Esophagus (tissue), 2 donors: ENCODE data around the gene CACNB4. TPM values are rescaled to one million over a fixed set of nuclear protein-coding genes. Genes with fewer than 3 reads are reported as not detected.
A peak's percentile ranks its signal among the peaks of the same experiment; 100 is the strongest.
"Not testable (repeated sequence)": the region's sequence is repeated elsewhere in the genome, so short reads cannot be mapped to it uniquely, and the experiment has no call there.

ENCODE experiments used
- H3K27ac ChIP-seq, 2 donors: one replicate each; pipeline ENCODE4 v1.5.1; 2013; ENCODE audit warnings: low read depth in 2 of 2, mild to moderate bottlenecking in 2 of 2, inconsistent platforms in 1 of 2, low read length in 1 of 2, moderate library complexity in 1 of 2
- H3K27me3 ChIP-seq, 2 donors: one replicate each; pipeline ENCODE4 v1.6.1; 2013; ENCODE audit warnings: low read length in 2 of 2, control low read depth in 1 of 2, mild to moderate bottlenecking in 1 of 2; ENCODE audit not compliant: insufficient read depth in 2 of 2, control insufficient read depth in 1 of 2
- H3K36me3 ChIP-seq, 2 donors: one replicate each; pipeline ENCODE4 v1.6.1; 2013; ENCODE audit warnings: low read length in 1 of 2; ENCODE audit not compliant: control insufficient read depth in 2 of 2, insufficient read depth in 2 of 2
- H3K4me1 ChIP-seq, 2 donors: one replicate each; pipeline ENCODE4 v1.6.1; 2013; ENCODE audit warnings: low read length in 1 of 2; ENCODE audit not compliant: control insufficient read depth in 2 of 2, insufficient read depth in 2 of 2
- H3K4me3 ChIP-seq, 2 donors: one replicate each; pipeline ENCODE4 v1.5.1; 2013; ENCODE audit warnings: low read length in 2 of 2, mild to moderate bottlenecking in 2 of 2, low read depth in 1 of 2, moderate library complexity in 1 of 2
- H3K9me3 ChIP-seq, 2 donors: one replicate each; pipeline ENCODE4 v1.6.1; 2013; ENCODE audit warnings: mild to moderate bottlenecking in 2 of 2, low read depth in 1 of 2, low read length in 1 of 2, moderate library complexity in 1 of 2; ENCODE audit not compliant: control insufficient read depth in 2 of 2, insufficient read depth in 1 of 2
- WGBS, 2 donors: extraction: QIAGEN DNeasy Blood & Tissue Kit; methylation state at CpG; one replicate each; pipeline ENCODE4 v1.1.7; 2013; 5-methylcytosine and 5-hydroxymethylcytosine counted together
- polyA plus RNA-seq, 2 donors: library from polyadenylated mRNA; stranded (reverse); fragments of 200-250 nt; gene quantifications; one replicate each; pipeline ENCODE4 v1.2.3, GENCODE V29; 2013
- donor health status: healthy with polysubstance abuse.
- donor health status: Bipolar disorder and iron deficiency.

CACNB4 gene
- polyA plus RNA-seq, 2 donors, result 1.2 to 1.3 TPM

DNA sequence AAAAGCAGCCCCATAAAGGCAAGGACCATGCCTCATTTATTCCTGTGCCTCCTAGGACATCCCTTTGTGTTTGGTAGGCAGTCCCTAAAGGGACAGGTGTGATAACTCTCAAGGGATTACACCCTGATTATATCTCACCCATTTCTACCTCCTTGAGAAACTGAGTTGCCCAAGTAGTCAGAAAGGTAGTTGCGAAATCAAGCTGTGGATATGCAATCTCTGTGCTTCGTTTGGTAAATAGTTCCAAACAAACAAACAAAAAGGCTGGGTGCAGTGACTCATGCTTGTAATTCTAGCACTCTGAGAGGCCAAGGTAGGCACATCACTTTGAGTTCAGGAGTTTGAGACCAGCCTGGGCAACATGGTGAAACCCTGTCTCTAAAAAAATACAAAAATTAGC is 170.5 kb downstream of the CACNB4 start:
- WGBS, 2 donors, result 61 to 64% methylated on average over 2 of the region's 2 CpGs

DNA sequence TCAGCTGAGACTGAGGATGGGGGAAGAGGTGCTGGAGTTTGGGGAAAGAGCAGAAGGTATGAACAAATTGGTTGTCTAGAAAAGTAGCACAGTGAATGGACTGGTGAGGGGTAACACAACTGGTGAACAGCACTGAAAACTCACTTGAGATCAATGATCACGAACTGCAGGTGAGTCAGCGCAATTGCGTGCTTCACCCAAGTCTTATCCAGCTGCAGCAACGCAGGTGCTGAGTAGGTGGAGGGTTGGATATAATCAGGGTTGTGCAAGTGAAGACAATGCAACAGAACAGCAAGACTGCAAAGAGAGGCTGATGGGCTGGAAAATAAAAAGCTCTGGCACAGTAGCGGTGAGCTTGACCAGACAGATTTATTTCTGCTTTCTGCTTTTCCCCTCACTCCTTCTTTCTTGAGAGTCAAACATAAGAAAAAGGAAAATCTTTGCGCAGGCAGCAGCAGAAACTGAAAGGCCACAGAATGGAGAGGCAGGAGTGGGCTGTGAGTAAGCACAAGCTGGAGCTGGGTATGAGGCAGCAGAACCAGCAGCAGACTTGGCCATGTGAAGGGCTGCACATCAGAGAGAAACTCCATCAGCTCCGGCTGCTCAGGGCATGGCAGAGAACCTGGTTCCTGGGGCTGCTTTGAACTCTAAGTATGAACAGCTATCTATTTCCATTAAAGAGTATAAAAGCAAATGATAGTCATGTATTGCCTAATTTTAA is 171.2 kb downstream of the CACNB4 start:
- Histone ChIP-seq H3K27me3 (no peaks in the 10 kb centered on the region), H3K4me3 (no peak overlapping the region), H3K4me1 (peaks cover 0 to 3% of the 10 kb centered on the region in 2 donors), H3K9me3 (no peaks in the 10 kb centered on the region), H3K36me3 (no peaks in the 10 kb centered on the region), H3K27ac (peak overlapping the region in 1 of 2 donors; percentile 83)
- 66 to 72% methylated on average over 7 of the region's 7 CpGs for WGBS, 2 donors

More for the DNA sequence above, 170.5 kb downstream of the CACNB4 start:
- Histone ChIP-seq H3K4me3 (no peak overlapping the region), H3K36me3 (no peaks in the 10 kb centered on the region), H3K4me1 (peaks cover 0 to under 1% of the 10 kb centered on the region in 2 donors), H3K9me3 (no peaks in the 10 kb centered on the region), H3K27me3 (no peaks in the 10 kb centered on the region), H3K27ac (peak overlapping the region; percentile 1 to 68)

DNA sequence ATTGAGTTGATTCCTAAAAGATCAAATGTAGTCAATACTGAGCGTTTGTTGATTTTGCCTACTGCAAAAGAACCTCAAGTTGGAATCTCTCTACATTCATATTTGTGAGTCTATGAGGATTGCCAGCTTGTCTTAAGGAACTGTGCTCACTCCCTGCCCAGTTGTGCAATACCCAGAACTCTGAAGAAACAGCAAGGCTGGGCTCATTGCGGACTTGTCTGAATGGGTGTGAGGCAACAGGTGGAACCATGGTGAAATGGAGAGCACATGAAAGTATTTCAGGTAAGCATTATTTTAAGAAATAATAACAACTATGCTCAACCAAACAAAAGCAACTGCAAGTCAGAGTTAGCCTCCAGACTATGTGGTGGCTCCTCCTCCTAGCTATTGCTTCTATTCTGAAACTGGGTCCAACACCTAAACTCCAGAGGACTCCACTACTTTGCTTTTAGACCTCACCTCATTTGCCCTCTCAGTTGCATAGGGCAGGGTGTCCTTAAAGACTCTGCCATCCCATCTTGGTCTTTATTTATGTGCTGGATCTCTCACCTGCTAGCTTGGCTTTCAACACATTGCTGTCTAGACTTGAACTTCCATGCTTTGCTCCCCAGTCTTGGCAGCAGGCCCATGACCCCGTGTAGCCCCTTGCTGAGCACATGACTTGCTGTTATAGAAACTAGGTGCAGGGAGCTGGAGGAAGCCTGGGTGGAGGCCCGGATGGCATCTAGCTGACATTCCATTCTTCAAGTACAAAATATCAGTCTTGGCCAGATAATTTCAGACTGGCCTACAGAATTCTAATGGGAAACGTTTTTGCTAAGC is 175.8 kb downstream of the CACNB4 start:
- H3K4me3 ChIP-seq, result no peak overlapping the region
- peak overlapping the region; percentile 76 to 88 for H3K27ac ChIP-seq
- peaks cover 0 to 12% of the 10 kb centered on the region in 2 donors for H3K4me1 ChIP-seq
- no peaks in the 10 kb centered on the region for H3K27me3 ChIP-seq
- no peaks in the 10 kb centered on the region for H3K9me3 ChIP-seq
- WGBS, 2 donors, result 26 to 39% methylated on average over 5 of the region's 5 CpGs
- H3K36me3 ChIP-seq, result no peaks in the 10 kb centered on the region

DNA sequence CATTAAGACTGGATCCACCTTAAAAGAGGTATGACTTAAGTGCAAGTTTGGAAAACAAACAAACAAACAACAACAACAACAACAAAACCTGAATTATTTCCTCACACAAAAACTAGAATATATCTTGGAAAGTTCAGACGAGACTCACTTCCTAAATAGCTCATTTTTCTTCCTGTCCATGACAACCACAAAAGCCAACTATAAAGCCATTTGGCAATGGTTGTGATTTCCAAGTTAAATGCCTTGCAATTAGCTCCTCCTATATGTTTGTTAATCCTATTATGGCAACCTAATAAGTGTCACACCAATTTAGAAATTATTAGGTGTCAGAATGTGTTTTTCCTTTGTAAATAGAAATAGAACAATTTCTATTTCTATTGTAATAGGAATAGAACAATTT is 179.1 kb downstream of the CACNB4 start:
- H3K27ac ChIP-seq, result no peak overlapping the region
- 11 to 18% methylated on average over 1 of the region's 1 CpG for WGBS, 2 donors
- no peak overlapping the region for H3K4me3 ChIP-seq
- no peaks in the 10 kb centered on the region for H3K36me3 ChIP-seq
- H3K9me3 ChIP-seq, result no peaks in the 10 kb centered on the region
- no peaks in the 10 kb centered on the region for H3K27me3 ChIP-seq
- H3K4me1 ChIP-seq, result peaks cover 3 to 12% of the 10 kb centered on the region in 2 donors

DNA sequence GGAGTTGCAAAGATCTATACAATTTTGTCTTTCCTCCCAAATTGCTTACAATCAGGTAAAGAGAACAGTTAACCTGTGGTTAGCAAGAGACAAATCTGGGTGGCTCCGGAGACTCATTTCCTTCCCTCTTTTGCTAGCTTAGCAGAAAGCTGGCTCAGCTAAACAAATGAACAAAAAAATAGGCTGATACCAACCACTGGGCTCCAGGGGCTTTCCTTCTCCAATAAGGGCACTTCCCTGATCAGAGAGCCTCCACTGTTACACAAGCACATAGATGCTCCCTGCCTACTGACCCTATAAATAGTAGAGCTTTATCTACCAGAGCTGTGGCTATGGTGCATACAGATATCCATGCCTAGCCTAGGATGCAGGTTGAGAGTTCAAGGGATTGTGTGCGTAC is 180.5 kb downstream of the CACNB4 start:
- no peak overlapping the region for H3K4me3 ChIP-seq
- no peaks in the 10 kb centered on the region for H3K27me3 ChIP-seq
- 73 to 81% methylated on average over 2 of the region's 2 CpGs for WGBS, 2 donors
- no peaks in the 10 kb centered on the region for H3K9me3 ChIP-seq
- H3K36me3 ChIP-seq, result no peaks in the 10 kb centered on the region
- no peak overlapping the region for H3K27ac ChIP-seq
- H3K4me1 ChIP-seq, result peaks cover 3 to 11% of the 10 kb centered on the region in 2 donors

DNA sequence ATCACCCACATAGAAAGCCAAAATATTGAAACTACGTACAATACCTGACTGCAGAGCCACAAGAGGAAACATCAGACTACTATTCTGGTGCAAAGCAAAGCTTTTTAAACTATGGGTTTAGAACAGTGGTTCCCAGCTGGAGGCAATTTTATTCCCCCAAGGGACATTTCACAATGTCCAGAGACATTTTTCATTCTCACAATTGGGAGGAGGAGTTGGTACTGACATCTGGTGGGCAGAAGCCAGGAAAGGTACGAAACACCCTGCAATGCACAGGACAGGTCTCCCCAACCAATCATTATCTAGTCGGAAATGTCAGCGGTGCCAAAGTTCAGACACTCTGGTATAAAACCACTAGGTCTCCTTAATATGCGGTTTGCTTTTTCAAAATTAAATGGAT is 182.2 kb downstream of the CACNB4 start:
- WGBS, 2 donors, result 72 to 76% methylated on average over 5 of the region's 5 CpGs
- Histone ChIP-seq H3K27me3 (no peaks in the 10 kb centered on the region), H3K27ac (no peak overlapping the region), H3K4me3 (no peak overlapping the region), H3K4me1 (peaks cover 3 to 5% of the 10 kb centered on the region in 2 donors), H3K9me3 (no peaks in the 10 kb centered on the region), H3K36me3 (no peaks in the 10 kb centered on the region)

DNA sequence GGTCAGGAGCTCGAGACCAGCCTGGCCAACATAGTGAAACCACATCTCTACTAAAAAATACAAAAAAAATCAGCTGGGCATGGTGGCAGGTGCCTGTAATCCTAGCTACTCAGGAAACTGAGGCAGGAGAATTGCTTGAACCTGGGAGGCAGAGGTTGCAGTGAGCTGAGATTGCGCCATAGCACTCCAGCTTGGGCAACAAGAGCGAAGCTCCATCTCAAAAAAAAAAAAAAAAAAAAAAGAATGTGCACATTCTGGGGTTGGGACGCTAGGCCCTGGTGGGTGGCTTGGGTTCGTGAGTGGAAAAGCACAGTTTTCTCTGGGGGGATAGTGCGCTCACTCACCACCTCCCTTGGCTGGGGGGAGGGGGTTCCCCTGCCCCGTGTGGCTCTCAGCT is 183.2 kb downstream of the CACNB4 start:
- not testable (repeated sequence) for H3K27ac ChIP-seq, H3K36me3 ChIP-seq, H3K4me3 ChIP-seq, H3K27me3 ChIP-seq, H3K9me3 ChIP-seq, H3K4me1 ChIP-seq
- WGBS, 2 donors, result 92 to 96% methylated on average over 6 to 7 of the region's 7 CpGs

DNA sequence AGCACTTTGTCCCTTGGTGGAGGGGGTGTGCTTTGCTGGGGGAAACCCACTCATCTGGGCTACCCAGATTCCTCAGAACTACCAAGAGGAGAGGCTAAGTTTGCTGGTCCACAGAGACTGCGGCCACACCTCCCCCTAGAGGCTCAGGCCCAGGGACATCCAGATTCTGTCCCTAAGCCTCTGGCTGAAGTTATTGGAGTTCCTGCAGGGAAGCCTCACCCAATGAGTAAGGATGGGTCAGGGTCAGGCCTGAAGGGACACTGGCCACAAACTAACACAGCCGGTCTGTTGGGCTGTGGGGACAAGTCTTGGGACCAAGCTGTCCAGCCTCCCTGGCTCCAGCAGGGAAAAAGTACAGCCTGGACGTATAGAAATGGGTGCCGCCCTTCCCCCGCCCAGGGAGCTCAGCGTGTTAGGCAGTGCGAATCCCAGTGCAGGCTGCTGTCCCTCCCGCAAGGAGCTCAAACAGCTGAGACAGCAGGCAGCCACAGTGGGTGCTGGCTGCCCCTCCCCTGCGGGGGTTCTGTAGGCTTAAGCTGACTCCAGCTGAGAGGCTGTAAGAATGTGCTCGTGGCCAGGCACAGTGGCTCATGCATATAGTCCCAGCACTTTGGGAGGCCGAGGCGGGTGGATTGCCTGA is 183.7 kb downstream of the CACNB4 start:
- Histone ChIP-seq H3K4me1 (peaks cover 3 to 5% of the 10 kb centered on the region in 2 donors), H3K9me3 (no peaks in the 10 kb centered on the region), H3K27ac (no peak overlapping the region), H3K4me3 (no peak overlapping the region), H3K27me3 (no peaks in the 10 kb centered on the region), H3K36me3 (no peaks in the 10 kb centered on the region)
- WGBS, 2 donors, result 88 to 93% methylated on average over 12 of the region's 12 CpGs

DNA sequence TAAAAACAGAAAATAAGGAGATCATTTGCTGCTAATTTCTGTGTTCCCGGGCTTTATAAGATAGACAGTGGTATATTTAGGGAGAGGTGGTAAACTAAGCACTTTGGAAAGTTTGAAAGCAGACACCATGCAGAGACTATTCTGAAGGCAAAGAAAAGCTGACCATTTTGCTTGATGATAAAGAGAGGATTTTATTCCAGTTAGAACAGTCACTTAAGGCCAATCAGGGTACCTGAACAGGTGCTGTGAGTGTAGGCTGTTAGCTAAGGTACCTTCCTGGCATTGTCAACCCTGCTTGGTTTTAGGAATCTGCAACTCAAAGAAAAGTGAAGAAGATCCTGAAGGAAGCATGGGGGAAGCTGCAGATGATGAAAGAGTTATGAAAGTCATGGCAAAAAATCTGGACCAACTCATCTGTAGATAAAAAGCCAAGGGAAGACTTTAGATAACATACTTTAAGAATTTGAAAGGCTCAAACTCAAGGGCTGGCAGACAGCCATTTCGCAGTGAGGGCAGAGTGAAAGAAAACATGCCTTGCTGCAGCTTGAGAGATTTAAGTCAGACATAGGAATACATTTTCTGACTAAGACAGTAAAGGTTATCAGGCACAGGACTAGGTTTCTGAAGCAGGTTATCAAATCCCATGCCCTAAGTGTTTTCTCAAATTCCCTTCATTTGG is 190.5 kb downstream of the CACNB4 start:
- H3K36me3 ChIP-seq, result no peaks in the 10 kb centered on the region
- H3K9me3 ChIP-seq, result no peaks in the 10 kb centered on the region
- WGBS, 2 donors, result 84 to 93% methylated on average over 2 of the region's 2 CpGs
- H3K27ac ChIP-seq, result no peak overlapping the region
- H3K4me3 ChIP-seq, result no peak overlapping the region
- no peaks in the 10 kb centered on the region for H3K27me3 ChIP-seq
- H3K4me1 ChIP-seq, result no peaks in the 10 kb centered on the region
